Endothelial cell of umbilical vein (primary cell): ENCODE measurements around the gene MT1H. TPM values are rescaled to one million over a fixed set of nuclear protein-coding genes. Genes with fewer than 3 reads are reported as not detected.
"Not testable (repeated sequence)": the region's sequence is repeated elsewhere in the genome, so short reads cannot be mapped to it uniquely, and the experiment has no call there.

ENCODE experiments used
- BruUV-seq: library from RNA; stranded (reverse); fragments of 400-500 nt; replicated peaks from 2 replicates; lab custom pipeline; 2021; lab: Mats Ljungman, UMichigan
- CTCF ChIA-PET: fragments of 300-600, 350-600 bp; sonication (Branson Sonifier 250); formaldehyde crosslinking; loops from one replicate; lab custom pipeline; 2021; ENCODE audit warnings: antibody characterized with exemption, inconsistent platforms; lab: Charles Lee
- POLR2A ChIA-PET: fragments of 300-600, 350-600 bp; sonication (Branson Sonifier 250); formaldehyde crosslinking; loops from one replicate; lab custom pipeline; 2021; ENCODE audit warnings: antibody characterized with exemption, inconsistent platforms; lab: Charles Lee
- DNase-seq: peaks from one replicate; pipeline ENCODE4 v3.0.0-alpha.2; 2011; ENCODE audit warnings: low read depth, low spot score
- FAIRE-seq: peaks from 2 replicates; lab custom pipeline; 2011; peaks lifted over from hg19 to GRCh38; lab: Jason Lieb, UNC
- H2AFZ ChIP-seq: 2 replicates; pipeline ENCODE4 v1.6.0; 2012; ENCODE audit warnings: low read depth, low read length, control low read depth, inconsistent platforms
- H3K27ac ChIP-seq: 2 replicates; pipeline ENCODE4 v1.5.1; 2011; ENCODE audit warnings: low read depth, mild to moderate bottlenecking, control low read depth, low read length, moderate library complexity; ENCODE audit not compliant: insufficient read depth
- H3K27me3 ChIP-seq, 2 experiments: 2 replicates each; pipeline versions ENCODE4 v1.6.0 to v1.6.1; 2011; ENCODE audit warnings: low read length in 2 of 2, mixed read lengths in 1 of 2; ENCODE audit not compliant: control insufficient read depth in 2 of 2, insufficient read depth in 2 of 2
- H3K36me3 ChIP-seq, 2 experiments: 2 replicates in 1 of 2; 3 replicates in 1 of 2; pipeline ENCODE4 v1.5.1; 2011; ENCODE audit warnings: low read length in 2 of 2, mild to moderate bottlenecking in 1 of 2, moderate library complexity in 1 of 2; ENCODE audit not compliant: control insufficient read depth in 2 of 2, insufficient read depth in 2 of 2; ENCODE audit errors: extremely low read depth in 1 of 2
- H3K4me1 ChIP-seq: 3 replicates; pipeline ENCODE4 v1.5.1; 2011; ENCODE audit warnings: mild to moderate bottlenecking, low read length; ENCODE audit not compliant: control insufficient read depth, insufficient read depth; ENCODE audit errors: extremely low read depth
- H3K4me2 ChIP-seq: 2 replicates; pipeline ENCODE4 v1.6.1; 2011; ENCODE audit warnings: low read length, control low read depth, mixed read lengths; ENCODE audit not compliant: insufficient read depth
- H3K4me3 ChIP-seq, 3 experiments: fragments of 200-600 bp in 1 of 3; sonication (generic), shearing (Covaris generic) in 1 of 3; replicated peaks in 1 of 3; 2 replicates each; pipeline ENCODE4 v1.5.1; 2011 to 2016; ENCODE audit warnings: control low read depth in 3 of 3, low read length in 3 of 3, mild to moderate bottlenecking in 2 of 3, inconsistent platforms in 1 of 3, low read depth in 1 of 3, moderate library complexity in 1 of 3; ENCODE audit not compliant: insufficient read depth in 1 of 3
- H3K79me2 ChIP-seq: 2 replicates; pipeline ENCODE4 v1.6.0; 2012; ENCODE audit warnings: low read length, inconsistent platforms; ENCODE audit not compliant: control insufficient read depth, insufficient read depth
- H3K9ac ChIP-seq: replicated peaks from 2 replicates; pipeline ENCODE3; 2011; ENCODE audit warnings: low read length, control low read depth; ENCODE audit not compliant: insufficient read depth; ENCODE audit errors: extremely low read depth
- H3K9me1 ChIP-seq: replicated peaks from 3 replicates; pipeline ENCODE4 v1.6.0; 2011; ENCODE audit warnings: mild to moderate bottlenecking, low read length; ENCODE audit not compliant: control insufficient read depth, insufficient read depth; ENCODE audit errors: extremely low read depth
- H3K9me3 ChIP-seq: replicated peaks from 2 replicates; pipeline ENCODE4 v1.5.1; 2012; ENCODE audit warnings: low read length, inconsistent platforms; ENCODE audit not compliant: control insufficient read depth, insufficient read depth
- H4K20me1 ChIP-seq: replicated peaks from 2 replicates; pipeline ENCODE3; 2011; ENCODE audit warnings: mild to moderate bottlenecking, low read length; ENCODE audit not compliant: control insufficient read depth, insufficient read depth; ENCODE audit errors: extremely low read depth
- EZH2 ChIP-seq: IDR thresholded peaks from 2 replicates; pipeline ENCODE4 v1.6.1; 2012; ENCODE audit warnings: borderline replicate concordance, low read depth, mild to moderate bottlenecking, moderate library complexity, low read length, inconsistent platforms; ENCODE audit not compliant: severe bottlenecking
- GATA2 ChIP-seq: IDR thresholded peaks from 2 replicates; pipeline ENCODE4 v1.7.0; 2011; ENCODE audit warnings: low read depth, mild to moderate bottlenecking, moderate library complexity, mixed read lengths, low read length; ENCODE audit not compliant: insufficient read length, insufficient read depth
- dilution Hi-C: fragments of 300-500 bp; cut with MboI; formaldehyde crosslinking; loops from one replicate; pipeline ENCODE4 v1.15.0; 2019; ENCODE audit warnings: low sequenced_read_pairs; ENCODE audit not compliant: extremely low pct_ligation_motif_present
- intact Hi-C: fragments of 100-400 bp; cut with micrococcal nuclease; formaldehyde crosslinking; loops from one replicate; pipeline ENCODE4 v1.10.0; 2022
- polyA plus RNA-seq, 4 experiments: library from polyadenylated mRNA; depleted of rRNA in 3 of 4; stranded (reverse) in 3 of 4; unstranded in 1 of 4; fragments of >200 nt; gene quantifications; 2 replicates each; pipeline versions ENCODE4 v1.2.1 to v1.2.3, GENCODE V29; 2011 to 2012; ENCODE audit warnings: missing spikeins in 1 of 4
- total RNA-seq: library from RNA; stranded (reverse); gene quantifications from 2 replicates; pipeline ENCODE4 v1.2.3, GENCODE V29; 2021

The MT1H gene
- total and polyA plus RNA-seq, 2 donors (not counting 3 experiments of a cell fraction or from before 2014, with no cell fraction given) = not detected

DNA sequence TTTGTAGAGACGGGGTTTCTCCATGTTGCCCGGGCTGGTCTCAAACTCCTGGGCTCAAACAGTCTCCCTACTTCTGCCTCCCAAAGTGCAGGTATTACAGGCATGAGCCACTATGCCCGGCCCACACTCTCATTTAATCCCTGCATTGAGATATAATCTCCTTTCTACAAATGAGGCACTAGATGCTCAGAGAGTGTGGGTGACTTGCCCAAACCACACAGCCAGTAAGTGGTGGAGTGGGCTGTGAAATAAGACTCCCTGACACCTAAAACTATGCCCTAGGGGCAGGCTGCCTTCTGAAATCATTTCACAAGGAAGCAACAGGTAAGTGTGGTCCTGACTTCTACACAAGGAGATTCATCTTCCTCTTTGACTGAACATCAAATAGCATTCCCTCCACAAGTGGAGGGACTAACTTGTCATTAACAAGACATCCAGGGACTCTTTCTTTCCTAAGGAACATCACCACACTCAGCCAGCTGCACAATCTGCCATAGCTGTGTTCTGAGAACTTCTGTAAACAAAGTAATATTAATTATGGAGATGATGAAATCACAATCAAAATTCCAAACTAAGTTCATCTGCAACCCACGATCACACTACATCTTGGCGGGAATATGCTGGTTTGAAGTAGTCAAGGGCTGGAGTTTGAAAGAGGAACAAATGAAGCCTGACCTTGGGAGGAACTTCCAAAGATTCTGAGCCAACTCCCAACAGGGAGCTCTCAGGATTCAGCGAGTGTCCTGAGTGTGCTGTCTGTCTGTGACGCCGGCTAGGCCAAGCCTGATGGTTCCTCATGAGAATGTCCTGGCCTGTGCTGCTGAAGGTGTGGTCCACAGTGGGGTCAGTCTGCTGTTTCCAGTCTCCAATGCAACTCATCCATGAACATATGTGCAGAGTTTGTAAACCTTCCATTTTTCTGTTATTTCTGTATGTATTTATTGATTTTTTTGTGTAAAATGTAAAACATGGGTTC is 4.0 kb upstream of the MT1H start:
- H3K9me3 ChIP-seq, H3K4me2 ChIP-seq, CTCF ChIA-PET, H3K79me2 ChIP-seq, H3K27ac ChIP-seq, intact Hi-C loops, H3K9ac ChIP-seq, H4K20me1 ChIP-seq, H3K4me3 ChIP-seq, H2AFZ ChIP-seq, BruUV-seq, H3K36me3 ChIP-seq, DNase-seq, H3K9me1 ChIP-seq, FAIRE-seq, POLR2A ChIA-PET, H3K4me1 ChIP-seq, dilution Hi-C loops: not testable (repeated sequence)
- peaks cover 83 to 94% of the 10 kb centered on the region in 2 experiments for H3K27me3 ChIP-seq

DNA sequence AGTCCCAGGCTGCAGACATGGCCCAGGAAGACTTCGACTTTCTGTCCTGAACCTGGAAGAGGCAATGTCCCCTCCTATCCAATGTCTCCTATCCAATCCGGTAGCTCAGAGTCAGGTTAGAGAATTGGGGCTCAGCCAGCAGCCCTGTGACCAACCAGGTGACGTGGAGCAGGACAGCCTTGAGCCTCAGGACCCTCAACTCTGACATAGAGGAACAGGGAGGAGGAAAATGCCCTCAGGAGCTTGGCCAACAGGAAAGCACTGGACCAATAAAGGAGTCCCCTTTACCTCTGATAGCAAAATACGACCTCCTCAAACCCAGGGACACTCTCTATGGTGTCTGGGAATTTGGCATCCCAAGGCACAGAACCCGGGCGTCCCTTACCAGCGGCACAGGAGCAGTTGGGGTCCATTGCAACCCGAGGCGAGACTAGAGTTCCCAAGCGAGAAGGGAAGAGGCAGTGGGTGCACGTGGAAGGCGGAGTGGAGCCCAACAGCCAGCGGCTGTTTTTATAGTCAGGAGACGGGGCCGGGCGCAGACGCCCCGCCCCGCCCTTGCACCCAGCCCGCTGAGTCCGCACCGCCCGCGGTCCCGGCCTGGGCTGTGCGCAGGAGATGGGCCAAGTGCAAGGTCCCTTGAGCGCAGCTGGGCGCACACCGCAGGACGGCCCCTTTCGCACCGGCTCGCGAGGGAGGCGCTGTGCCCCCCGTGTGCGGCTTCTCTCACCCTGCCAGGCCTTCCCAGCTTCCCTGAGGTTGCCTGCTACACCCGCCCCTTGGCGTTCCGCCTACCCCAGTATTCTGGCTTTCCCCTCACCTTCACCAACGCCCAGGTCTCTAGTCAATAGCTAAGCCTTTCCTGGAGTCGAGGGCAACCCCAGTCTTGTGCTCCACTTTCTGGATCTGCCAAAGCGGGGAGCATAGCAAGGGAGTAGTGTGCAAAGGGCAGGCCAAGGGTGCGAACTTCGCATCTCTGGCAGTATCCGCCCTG is 1.7 kb upstream of the MT1H start, which contains the start of gene MT1G:
Gene MT1G, minus strand, starts transcription at position 485 of the 991 bp plus-strand sequence. Its CDS starts 72 bp downstream, at position 413.
- peaks cover 2% of the 10 kb centered on the region for H3K4me1 ChIP-seq
- no peak within 1 kb of the TSS for H3K4me2 ChIP-seq
- intact Hi-C loops (no loop called here), dilution Hi-C loops (no loop called here)
- CTCF ChIA-PET = interaction anchor here (1.0 kb wide), 1 partner anchor 34 kb away, joined by 5 read pairs; no protein-coding TSS in a partner anchor
- H3K27ac ChIP-seq = no peak within 1 kb of the TSS
- no TSS peak for BruUV-seq
- peaks cover 86 to 93% of the 10 kb centered on the region in 2 experiments for H3K27me3 ChIP-seq
- H3K9me1 ChIP-seq = no peaks in the 10 kb centered on the region
- H3K4me3 ChIP-seq = no peak within 1 kb of the TSS
- H3K9me3 ChIP-seq = no peaks in the 10 kb centered on the region
- DNase-seq (no peak), FAIRE-seq (no peak)
- TF ChIP-seq GATA2 (no peak), EZH2 (peak; percentile 68)
- POLR2A ChIA-PET = no interaction called here
- H2AFZ ChIP-seq = no peak within 1 kb of the TSS
- H3K9ac ChIP-seq = no peak within 1 kb of the TSS
- no peaks in the 10 kb centered on the region for H3K79me2 ChIP-seq
- H3K36me3 ChIP-seq = no peaks in the 10 kb centered on the region
- no peaks in the 10 kb centered on the region for H4K20me1 ChIP-seq
